Neural cell (in vitro differentiated cells): ENCODE results near the gene EPN1.

Experiments used
- CTCF ChIP-seq: fragments of 450-650 bp; IDR thresholded peaks from 2 replicates; pipeline ENCODE4 v1.5.1; 2014; ENCODE audit warnings: antibody characterized with exemption, mild to moderate bottlenecking, moderate library complexity; ENCODE audit not compliant: poor library complexity, severe bottlenecking
- TAF1 ChIP-seq: IDR thresholded peaks from 2 replicates; pipeline ENCODE4 v1.6.1; 2012; ENCODE audit warnings: low read depth

DNA sequence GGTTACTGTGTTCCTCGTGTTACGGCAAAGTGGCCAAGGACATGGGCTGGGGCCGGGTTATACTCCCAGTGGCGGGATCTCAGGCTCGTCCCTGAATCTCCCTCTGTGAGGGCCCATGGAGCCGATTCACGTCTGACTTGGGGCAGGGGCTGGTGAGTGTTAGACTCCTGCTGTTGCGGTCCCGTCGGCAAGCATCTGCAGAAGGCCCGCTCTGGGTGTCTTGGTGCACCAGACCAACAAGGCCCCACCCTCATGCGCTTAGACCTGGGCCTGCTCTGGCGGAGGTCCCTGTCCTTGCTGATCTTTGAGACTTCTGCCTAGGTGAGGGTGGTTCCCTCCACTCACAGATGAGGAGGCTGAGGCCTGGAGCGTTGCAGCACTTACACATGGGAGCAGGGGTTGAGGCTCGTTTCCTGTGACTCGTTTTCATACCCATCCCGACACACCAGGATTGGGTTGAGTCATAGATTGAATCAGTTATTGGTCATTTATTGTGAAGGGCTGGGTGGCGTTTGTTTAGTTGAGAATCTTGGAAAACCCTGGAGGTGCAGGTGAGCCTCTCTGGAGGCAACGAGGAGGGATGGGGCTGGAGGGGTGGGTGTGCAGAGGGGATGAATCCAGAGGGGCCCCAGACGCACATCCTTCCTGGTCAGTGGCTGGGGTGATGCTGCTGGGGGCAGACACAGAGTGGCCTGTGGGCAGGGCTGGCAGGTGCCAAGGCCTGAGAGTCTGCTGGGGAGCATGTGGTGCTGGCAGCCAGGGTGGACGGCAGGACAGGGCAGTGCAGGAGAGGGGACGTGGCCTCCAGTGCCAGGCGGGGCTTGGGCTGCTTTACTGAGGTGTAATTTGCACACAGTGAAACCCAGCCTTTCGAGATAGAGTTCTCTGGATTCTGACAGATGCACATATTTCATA lies 4.6 kb downstream of the EPN1 start:
- TF ChIP-seq TAF1 = no peak
- no peak for TF ChIP-seq CTCF
